HG02588 (cell line): ENCODE data around the gene RTN4.

Experiments used
- ATAC-seq: cut with Tn5 transposase; IDR thresholded peaks from one replicate; pipeline ENCODE4 v1.9.1; 2021; ENCODE audit warnings: mild to moderate bottlenecking, moderate library complexity; ENCODE audit not compliant: unreplicated experiment

The RTN4 gene

DNA sequence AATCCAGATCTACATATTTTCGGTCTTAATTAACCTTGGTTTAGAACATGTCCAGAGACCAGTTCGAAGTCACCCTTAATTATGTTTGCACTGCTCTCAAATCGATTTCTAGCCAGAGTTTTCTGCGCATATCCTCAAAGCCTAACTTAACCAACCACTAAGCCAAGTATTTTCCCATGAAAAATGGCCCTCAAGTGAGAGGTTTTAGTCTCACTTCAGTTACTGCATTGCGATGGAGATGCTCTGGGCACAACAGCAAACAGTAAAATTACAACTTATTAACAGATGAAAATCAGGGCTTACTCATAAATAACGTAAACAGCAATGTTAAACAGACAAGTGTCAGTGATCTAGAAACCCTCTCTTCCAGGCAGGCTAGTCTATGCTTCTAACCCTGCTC is 4.5 kb downstream of the RTN4 start:
- ATAC-seq, result no peak

DNA sequence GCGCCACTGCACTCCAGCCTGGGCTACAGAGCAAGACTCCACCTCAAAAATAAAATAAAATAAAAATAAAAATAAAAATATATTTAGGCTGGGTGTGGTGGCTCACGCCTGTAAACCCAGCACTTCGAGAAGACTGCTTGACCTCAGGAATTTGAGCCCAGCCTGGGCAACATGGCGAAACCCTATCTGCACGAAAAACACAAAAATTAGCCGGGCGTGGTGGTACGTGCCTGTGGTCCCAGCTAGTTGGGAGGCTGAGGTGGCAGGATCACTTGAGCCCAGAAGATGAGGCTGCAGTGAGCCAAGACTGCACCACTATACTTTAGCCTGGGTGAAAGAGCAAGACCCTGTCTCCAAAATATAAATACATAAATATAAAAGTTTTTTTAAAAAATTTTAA is 6.4 kb downstream of the RTN4 start:
- no peak for ATAC-seq

DNA sequence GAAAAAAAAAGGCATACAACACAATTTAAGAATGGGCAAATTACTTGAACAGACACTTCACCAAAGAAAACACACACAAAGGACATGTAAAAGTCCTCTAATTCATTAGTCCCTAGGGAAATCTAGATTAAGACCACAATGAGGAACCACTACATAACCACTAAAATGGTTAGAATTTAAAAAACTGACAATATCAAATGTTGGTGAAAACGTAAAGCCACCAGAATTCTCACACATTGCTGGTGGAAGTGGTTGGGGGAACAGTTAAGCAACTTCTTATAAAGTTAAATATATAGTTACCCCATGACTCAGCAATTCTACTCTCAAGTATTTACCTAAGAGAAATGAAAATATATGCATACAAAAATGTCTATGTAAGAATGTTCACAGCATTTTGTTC is 11.8 kb downstream of the RTN4 start:
- ATAC-seq, result no peak

DNA sequence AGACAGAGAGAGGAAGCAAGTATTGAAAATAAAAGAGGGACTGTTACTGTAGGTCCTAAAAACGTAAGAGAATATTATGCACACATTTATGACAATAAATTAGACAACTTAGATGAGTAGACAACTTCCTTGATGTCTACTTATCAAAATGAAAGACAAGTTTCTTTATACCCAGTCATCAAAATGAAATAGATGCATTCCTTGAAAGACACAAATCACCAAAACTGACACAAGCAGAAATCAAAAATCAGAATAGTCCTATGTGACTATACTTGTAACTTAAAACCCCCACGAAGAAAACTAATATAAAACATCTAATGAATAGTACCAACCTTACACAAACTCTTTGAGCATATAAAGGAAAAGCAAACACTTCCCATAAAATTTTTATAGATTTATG is 14.5 kb downstream of the RTN4 start:
- no peak for ATAC-seq

DNA sequence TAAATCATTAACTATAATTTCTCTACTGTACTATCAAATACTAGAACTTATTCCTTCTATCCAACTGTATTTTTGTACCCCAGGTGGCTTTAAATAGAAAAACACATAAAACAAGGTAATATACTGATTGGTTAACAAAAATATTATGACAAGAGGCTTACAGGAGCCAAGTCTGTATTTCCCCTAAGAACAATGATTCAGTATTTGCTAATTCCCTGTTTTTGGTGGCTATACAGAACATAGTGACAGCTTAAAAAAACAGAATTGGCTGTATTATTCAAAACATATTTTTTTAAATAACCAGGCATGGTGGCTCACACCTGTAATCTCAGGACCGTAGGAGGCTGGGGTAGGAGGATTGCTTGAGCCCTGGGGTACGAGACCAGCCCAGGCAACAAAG is 16.3 kb downstream of the RTN4 start:
- no peak for ATAC-seq

GRCh38 chr2:55033076-55033742 is 17.0 kb downstream of the RTN4 start:
- ATAC-seq, result peak; percentile 97

DNA sequence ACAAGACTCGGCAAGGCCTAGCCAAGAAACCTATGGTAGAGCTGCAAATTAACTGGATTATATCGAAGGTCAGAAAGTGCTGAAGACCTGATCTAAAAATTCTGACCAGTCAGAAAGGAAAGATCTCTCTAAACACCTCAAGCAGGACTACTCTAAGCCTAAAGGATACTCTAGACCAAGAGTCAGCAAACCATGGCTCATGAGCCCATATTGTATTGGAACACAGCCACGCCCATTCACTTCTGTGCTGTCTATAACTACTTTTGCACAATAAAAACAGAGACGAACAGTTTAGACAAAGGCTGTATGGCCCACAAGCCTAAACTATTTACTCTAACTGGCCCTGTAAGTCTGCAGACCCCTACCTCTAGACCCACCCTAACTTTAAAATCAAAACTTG is 18.7 kb downstream of the RTN4 start:
- no peak for ATAC-seq

GRCh38 chr2:55030766-55031165 is 19.5 kb downstream of the RTN4 start:
- ATAC-seq, result no peak

DNA sequence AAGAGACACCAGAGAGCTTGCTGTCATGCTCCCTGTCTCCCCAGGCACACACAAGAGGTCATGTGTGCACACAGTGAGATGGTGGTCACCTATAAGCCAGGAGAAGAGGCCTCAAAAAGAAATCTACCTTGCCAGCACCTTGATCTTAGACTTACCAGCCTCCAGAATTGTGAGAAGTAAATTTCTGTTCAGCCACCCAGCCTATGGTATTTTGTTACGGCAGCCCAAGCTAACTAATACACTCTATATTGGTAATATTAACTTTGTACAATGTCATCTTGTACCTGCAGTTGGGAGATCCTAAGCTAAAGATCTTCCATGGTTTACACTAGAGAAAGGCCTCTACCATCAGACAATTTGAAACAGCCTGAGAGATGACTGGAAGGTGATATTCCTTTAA is 21.2 kb downstream of the RTN4 start:
- no peak for ATAC-seq

GRCh38 chr2:55027226-55027625 is 23.0 kb downstream of the RTN4 start:
- no peak for ATAC-seq

DNA sequence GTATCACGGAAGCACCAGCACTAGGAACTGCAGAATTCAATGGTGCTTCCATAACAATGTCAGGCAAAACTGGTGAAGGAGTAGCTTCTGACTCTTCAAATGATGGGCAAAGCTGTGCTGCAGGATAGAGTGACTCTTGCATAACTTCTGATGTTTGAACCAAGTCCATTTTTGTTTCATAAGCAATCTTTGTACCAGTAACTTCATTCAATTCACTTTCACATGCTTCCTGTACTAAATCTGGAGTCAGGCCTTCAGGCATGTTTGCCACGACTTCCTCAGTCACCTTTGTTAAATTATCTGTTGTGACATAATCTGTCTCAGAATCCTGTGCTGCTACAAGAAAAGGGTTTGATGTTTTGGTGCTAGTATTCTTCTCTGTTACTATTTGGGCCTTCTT is 24.0 kb downstream of the RTN4 start:
- no peak for ATAC-seq

DNA sequence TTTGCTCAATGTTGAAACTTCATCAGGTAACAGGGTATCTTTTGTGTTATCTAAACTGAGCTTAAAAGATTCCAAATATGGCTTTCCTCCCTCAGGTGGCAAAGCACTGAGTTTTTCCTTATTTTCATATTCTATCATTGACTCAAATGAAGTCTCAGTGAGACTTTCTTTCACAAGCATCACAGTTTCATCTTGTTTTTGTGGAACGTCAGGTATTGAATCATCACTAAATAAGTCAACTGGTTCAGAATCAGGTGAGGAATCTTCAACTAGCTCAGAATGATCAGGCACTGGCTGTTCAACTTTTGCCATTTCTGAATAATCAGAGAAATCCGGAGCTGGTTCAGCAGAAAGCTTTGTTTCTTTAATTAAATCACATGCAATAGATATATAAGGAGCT is 24.6 kb downstream of the RTN4 start:
- peak; percentile 21 for ATAC-seq

DNA sequence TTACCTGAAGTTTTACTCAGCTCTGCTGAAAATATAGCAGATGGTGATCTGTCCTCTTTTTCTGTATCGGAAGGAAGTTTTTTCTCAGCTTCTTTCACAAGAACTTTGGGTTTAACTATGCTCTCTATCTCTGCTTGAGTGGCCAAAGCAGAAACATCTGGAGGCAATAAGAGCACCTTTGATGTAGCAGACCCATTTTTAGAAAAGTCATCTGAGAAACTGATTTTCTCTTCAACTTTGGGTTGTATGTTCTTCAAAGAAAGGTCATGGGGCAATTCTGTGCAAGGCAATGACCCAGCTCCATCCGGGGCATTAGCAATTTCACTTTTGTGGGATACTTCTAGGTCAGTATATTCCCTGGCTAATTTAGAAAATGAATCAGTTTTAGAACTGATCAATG is 25.2 kb downstream of the RTN4 start:
- ATAC-seq, result peak; percentile 67

DNA sequence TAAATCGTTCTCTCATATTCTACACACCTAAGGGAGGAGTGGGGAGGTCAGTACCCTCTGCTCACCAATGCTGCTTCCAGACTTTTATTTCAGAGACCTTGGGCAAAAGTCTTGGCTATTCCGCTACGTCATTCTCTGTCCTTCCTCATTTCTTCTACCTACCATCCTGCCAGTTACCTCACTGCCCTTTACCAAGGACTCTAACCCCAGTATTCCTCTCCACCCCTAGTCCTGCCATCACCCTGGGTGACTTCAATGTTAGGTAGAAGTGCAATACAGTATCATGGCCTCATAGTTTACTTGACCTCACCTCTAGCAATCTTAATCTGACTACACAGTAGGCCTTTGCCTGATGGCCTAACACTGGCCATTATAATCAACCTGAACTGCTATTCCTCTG is 27.8 kb downstream of the RTN4 start:
- no peak for ATAC-seq

GRCh38 chr2:55019526-55020258 is 30.6 kb downstream of the RTN4 start:
- no peak for ATAC-seq

GRCh38 chr2:55018619-55019018 is 31.6 kb downstream of the RTN4 start:
- no peak for ATAC-seq

DNA sequence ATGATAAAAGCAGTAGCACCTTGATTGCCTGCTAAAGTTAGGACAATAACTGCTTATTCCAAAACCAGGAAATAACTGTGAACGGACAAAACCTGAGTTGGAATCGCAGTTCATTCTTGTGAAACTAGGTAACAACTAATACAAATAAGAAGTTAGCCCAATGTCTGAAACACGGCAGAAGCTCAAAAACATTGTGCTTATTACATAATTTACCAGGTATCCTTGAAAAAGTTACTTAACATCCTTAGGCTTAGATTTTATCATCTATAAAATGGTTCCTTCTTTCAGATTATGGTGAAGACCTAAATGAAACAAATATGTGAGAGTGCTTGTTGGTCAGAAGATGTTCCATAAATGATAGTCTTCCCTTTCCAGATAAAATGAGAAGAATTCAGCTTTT is 32.4 kb downstream of the RTN4 start:
- no peak for ATAC-seq

DNA sequence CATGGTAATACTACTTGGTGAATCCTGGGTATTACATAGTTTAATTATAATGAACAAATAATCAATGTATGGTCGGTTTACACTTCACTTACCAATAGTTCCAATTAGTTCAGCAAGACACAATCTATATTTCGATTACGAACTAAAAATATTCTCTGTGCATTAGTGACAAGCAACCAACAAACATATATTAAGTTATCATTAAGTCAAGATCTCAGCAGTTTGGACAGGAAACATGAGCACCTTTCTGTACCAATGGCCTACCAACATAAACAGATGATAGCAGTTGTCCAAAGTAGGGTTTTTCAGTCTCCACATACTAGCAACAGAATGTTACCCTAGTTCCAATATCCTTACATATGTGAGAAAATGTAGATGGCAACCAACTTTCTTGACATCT is 32.8 kb downstream of the RTN4 start:
- ATAC-seq, result no peak

GRCh38 chr2:55014962-55015939 is 35.0 kb downstream of the RTN4 start:
- ATAC-seq, result no peak

- no peak for ATAC-seq
Measured at GRCh38 chr2:55013936-55014335, 36.3 kb downstream of the RTN4 start.

DNA sequence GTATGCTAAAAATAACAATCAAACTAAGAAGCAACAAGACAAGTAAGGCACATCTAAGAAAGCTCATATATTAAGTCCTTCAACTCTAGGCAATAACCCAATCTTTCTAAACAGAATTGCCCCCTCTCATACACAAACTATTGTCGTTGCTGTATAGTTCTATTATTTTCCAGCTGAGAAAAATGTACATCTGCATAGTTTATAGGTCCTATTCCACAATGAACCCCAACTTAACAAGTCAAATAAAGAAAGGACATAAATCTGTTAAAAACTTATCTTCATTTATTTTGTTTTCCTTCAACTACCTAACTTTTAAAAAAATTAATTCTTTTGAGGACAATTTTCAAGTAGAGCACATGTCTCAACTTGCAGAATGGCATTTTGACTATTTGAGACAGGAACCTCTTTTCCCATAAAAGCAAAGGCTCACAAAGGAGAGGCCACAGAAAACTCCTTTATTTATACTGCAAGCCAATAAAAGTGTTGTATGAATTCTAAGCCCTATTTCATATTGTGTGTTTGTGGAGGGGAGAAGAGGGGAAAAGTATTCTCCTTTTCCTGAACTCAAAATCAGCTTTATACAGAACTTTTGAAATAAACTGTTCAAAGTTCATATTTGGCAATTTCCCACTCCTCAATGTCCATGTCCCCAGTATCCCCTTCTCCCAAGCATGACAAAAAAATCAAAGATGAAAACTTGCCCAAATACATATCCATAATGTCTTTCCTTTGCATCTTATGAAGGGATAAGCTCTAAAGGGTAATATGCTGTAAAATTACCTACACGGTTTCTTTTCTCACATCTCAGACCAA is 37.4 kb downstream of the RTN4 start:
- ATAC-seq, result no peak
